ENCODE measurements around the gene MAP2K6.

Gene MAP2K6

GRCh38 chr17:69424287-69425041, 10.0 kb downstream of the MAP2K6 start:
- DNase-seq (ENCODE audit: low read depth) = no peak
- H3K4me3 ChIP-seq (ENCODE audit: low read depth, low read length) = no peak overlapping the region
- TF ChIP-seq, protein P1, sequence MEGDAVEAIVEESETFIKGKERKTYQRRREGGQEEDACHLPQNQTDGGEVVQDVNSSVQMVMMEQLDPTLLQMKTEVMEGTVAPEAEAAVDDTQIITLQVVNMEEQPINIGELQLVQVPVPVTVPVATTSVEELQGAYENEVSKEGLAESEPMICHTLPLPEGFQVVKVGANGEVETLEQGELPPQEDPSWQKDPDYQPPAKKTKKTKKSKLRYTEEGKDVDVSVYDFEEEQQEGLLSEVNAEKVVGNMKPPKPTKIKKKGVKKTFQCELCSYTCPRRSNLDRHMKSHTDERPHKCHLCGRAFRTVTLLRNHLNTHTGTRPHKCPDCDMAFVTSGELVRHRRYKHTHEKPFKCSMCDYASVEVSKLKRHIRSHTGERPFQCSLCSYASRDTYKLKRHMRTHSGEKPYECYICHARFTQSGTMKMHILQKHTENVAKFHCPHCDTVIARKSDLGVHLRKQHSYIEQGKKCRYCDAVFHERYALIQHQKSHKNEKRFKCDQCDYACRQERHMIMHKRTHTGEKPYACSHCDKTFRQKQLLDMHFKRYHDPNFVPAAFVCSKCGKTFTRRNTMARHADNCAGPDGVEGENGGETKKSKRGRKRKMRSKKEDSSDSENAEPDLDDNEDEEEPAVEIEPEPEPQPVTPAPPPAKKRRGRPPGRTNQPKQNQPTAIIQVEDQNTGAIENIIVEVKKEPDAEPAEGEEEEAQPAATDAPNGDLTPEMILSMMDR (conservative IDR thresholded peaks at IDR 0.05; ENCODE audit: low read depth, low read length) = no peak

- TF ChIP-seq, protein P1 (conservative IDR thresholded peaks at IDR 0.05; ENCODE audit: low read depth, low read length) = no peak
- DNase-seq (ENCODE audit: low read depth) = no peak
- H3K4me3 ChIP-seq (ENCODE audit: low read depth, low read length) = no peak overlapping the region
Measured at GRCh38 chr17:69425978-69426377, 11.5 kb downstream of the MAP2K6 start.

DNA sequence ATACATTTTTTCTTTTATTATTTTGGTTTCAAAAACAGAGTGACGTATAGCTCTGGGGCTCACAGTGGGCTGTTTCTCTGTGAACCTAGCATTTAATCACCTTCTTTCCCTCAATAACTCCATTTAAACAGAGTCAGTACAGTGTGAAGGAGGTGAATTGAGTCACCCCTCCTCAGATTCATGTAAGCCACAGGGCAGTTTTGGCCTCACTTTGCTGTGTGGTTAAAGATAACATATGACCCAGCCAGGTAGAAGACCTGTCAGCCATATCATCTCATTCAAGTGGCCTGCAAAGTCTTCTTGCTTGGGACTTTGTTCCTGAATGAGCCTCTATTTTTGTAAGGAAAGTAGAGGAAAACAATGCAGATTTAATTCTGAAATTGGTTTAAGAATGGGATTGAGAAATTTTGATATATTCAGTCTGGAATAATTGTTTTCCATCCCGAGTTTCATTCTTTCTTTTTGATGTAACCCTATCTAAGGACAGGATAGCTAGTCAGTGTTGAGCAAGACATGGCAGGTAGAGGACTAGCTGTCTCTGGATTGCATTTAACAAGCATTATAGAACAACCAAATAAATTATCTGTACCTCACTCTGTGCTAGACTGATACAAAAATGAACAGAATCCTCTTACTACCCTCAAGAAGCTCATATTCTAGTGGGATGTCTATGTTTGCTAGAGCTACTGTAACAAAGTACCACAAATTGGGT, 13.1 kb downstream of the MAP2K6 start:
- no peak overlapping the region for H3K4me3 ChIP-seq (ENCODE audit: low read depth, low read length)
- TF ChIP-seq, protein P1 (conservative IDR thresholded peaks at IDR 0.05; ENCODE audit: low read depth, low read length) = no peak
- DNase-seq (ENCODE audit: low read depth) = no peak

- no peak overlapping the region for H3K4me3 ChIP-seq (ENCODE audit: low read depth, low read length)
- TF ChIP-seq, protein P1 (conservative IDR thresholded peaks at IDR 0.05; ENCODE audit: low read depth, low read length) = no peak
- DNase-seq (ENCODE audit: low read depth) = no peak
Measured at GRCh38 chr17:69428252-69428980, 13.9 kb downstream of the MAP2K6 start.

- H3K4me3 ChIP-seq (ENCODE audit: low read depth, low read length) = no peak overlapping the region
- TF ChIP-seq, protein P1 (conservative IDR thresholded peaks at IDR 0.05; ENCODE audit: low read depth, low read length) = no peak
- DNase-seq (ENCODE audit: low read depth) = peak; percentile 38
Measured at GRCh38 chr17:69430488-69430887, 16.0 kb downstream of the MAP2K6 start.

DNA sequence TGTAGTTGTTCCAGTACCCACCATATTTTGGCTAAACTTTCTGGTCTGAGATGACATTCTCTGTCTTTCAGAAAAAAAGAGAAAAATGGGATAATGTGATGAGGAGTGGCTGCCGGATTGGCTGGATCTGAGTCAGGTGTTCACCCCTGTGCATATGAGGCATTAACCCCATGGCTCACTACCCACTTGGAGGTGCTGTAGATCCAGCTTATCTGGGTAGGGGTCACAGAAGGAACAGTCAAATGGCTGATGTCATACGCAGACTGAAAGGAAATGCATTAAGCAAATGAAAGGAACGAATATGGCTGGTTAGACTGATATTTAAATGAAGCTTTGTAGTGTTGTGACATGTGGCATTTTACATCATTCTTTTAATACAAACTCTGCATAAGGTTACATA, 17.3 kb downstream of the MAP2K6 start:
- DNase-seq (ENCODE audit: low read depth) = no peak
- TF ChIP-seq, protein P1 (conservative IDR thresholded peaks at IDR 0.05; ENCODE audit: low read depth, low read length) = no peak
- no peak overlapping the region for H3K4me3 ChIP-seq (ENCODE audit: low read depth, low read length)

Measured in choroid plexus epithelial cell (primary cell).